Stimulated activated CD4-positive, alpha-beta T cell treated with anti-CD3 and anti-CD28 coated beads, Interleukin-12 subunit alpha, Interleukin-12 subunit beta, amount 100 ng/mL, for 24 hours (primary cell): ENCODE measurements around the gene EGR1.

Experiments used
- DNase-seq, 2 experiments: peaks; one replicate each; pipeline ENCODE4 v3.0.0-alpha.2; 2020; ENCODE audit warnings: low read depth in 2 of 2

The EGR1 gene

DNA sequence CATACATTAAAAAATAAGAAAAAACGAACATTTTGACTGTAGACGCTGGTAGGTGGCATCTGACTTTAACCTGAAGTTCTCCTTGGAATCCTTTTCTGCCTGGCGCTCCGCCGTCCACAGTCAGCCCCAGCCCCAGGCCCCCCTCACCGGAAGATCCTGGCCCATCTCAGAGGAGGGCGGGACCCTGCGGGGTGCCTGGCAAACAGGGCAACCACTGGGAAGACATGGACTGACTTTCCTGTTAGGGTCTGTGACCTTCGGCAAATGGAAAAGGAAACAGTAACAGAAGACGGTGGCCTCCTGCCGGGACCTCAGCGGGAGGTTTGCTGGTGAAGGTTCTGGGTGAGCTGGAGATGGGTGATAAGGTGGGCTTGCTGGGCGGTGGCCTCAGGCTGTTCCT lies 11.7 kb upstream of the EGR1 start:
- no peak for DNase-seq

DNA sequence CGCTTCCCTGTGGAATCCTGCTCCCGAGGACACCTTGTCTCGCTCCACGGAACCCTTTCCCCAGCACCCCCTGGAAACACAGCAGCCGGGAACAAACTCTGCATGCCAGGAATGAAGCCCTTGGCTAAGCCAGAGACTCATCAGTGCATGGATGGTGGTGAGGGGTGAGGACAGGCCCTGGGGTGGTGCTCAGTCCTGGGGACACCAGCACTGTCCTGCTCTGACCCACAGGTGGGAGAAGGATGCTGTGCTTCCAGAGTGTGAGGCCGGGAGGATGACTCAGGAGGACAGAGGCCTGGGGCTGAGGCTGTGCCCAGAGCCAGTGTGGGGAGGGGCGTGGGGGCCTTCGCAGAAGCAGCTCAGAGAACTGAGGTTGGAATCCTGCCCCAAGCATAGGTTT lies 11.2 kb upstream of the EGR1 start:
- DNase-seq: no peak

DNA sequence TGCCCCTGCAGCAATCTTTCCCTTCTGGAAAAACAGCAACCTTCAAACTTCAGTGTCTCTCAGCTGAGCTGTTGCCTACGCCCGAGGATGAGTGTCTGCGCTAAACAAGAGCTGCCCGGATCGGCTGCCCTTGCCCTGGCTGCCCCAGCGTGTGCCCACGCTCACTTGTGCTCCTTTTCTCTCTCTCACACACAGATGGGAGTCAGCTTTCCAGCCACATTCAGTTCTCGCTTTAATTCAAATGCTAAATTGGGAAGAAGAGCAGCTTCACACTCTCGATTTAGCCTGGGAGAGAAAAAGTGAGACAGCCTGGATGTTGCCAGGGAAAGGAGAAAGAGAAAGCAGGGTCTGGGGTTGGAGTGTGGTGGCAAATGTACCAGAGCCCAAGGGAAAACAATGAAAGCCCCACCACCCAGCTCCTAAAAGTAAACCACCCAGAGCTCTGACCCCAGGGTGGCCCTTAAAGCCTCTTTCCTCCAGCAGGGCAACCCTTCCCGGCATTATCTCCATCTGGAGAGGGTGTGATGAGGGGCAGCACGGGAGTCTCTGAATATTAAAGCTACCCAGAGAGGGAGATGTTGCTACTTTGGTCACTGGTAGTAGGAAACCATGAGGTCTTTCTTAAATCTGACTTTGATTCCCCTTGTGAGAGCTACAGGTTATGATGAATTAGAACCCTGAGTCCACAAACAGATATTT lies 9.9 kb upstream of the EGR1 start:
- DNase-seq: no peak

DNA sequence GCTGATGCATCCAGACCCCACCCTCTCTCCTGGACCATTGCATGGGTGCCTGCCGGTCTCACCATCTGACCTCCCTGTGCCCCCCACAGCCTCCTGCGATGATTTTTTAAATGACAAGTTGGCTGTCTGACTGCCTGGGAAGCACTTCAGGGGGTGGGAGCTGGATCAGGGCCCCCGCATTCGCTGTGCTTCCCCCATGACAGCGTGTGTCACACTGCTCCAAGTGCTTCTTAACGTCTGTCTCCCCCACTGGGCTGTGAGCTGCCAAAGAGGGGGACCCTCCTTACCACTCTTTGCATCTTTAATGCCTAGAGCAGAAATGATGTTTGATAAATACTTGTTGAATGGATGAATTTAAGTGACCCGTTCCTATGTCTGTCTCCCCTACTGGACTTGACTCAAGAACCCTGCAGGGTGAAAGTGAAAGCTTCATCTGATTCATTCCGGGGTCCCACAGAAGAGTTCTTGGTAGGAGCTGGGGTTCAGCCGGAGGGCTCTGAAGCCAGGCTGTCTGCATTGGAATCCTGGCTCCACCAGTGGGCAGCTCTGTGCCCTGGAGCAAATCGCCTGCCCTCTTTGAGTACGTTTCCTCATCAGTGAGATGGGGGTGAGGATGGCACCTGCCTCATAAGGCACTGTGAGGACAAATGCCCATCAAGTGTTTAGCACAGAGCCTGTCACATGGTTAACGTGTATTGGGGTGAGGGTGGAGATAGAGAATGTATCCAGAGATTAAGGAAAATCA lies 7.6 kb upstream of the EGR1 start:
- DNase-seq: no peak

DNA sequence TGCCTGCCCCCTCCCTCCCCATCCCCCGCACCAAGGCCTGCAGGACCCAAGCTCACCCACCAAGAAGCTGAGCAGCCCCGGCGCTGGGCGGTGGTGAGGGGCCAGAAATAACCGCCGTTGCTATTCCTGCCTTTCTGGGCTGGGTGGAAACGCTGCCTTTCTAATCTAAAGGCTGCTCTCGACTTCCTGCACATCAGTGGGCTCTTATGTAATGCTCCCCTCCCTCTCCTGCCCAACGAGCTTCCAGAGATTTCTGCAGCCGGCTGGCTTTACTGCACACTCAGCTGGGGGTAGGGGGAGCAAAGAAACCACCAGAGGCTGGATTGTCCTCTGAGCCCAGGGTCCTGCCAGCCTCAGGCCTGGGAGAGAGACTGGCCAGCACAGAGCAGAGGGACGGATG lies 6.9 kb upstream of the EGR1 start:
- DNase-seq: no peak

DNA sequence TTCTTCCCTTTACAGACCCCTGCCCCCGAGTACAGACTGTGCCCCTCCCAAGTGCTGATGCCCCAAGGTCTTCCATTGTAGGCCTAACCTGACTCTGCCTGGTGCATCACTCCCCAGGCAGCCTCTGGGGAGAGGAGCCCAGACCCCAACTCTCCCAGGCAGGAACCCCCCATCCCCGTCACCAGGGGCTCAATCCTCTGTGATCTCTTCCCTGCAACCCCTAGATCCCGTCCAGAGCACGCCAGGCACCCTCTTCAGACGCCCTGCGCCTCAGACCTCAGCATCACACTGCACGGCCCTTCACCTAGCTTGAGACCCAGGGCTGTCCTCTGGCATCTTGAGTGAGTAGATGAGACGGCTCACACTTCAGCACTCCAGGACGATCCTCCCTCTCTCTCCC lies 6.4 kb upstream of the EGR1 start:
- no peak for DNase-seq

DNA sequence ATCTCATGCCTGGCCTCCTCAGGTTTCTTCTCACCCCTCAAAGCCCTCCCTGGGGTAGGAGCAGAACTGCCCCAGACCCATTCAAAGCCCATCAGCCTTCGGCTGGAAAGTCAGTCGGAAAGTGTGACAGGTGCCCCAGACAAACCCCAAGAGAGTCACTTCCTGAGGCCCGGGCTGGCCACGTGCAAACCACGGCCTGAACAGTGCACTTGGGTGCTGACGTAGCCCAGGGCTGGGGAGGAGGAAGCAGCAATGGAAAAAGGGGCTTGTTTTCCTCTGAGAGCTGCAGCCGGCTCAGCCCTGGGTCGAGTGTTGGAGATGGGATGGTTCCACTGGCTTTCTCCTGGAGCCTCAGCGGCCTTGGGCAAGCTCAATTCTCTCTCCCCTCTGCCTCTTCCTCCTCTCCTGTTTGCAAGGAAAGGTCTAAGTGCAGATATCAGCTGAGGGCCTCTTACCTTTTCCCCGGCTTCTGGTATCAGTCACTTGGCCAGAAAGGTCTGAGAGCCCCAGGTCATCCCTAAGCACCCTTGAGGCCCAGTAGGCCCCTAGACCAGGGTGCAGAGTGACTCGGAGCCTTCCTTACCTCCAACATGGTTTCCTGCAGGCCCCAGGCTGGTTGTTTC lies 5.9 kb upstream of the EGR1 start:
- peak; percentile 71 to 84 for DNase-seq

DNA sequence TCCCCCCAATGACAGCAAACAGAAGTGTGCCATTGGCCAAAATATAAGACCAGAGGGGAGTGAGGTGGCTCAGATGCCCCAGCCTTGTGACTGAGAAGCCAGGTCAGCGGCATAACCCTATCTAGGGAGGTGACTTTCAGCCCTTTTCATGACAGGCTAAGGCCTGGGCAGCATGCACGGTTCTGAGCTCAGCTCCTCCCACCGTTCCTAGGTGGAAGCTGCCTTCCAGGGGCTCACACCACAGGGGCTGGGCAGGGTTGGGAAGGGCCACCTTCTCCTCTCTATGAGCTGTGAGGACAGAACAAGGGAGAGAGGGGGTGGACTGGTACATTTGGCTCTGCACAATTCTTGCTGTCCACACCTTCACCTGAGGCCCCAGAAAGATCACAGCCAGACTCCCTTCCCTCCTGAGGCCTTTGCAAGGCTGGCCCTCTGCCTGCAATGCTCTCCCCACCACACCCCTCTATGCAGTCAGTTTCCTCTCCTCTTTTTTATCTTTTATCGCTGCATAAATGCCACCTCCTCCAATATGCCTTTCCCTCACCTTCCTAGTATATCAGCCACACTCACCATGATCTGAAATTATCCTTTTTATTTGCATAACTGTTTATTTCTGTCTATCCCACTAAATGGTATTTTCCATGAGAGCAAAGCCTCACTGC lies 5.1 kb upstream of the EGR1 start:
- DNase-seq: no peak

DNA sequence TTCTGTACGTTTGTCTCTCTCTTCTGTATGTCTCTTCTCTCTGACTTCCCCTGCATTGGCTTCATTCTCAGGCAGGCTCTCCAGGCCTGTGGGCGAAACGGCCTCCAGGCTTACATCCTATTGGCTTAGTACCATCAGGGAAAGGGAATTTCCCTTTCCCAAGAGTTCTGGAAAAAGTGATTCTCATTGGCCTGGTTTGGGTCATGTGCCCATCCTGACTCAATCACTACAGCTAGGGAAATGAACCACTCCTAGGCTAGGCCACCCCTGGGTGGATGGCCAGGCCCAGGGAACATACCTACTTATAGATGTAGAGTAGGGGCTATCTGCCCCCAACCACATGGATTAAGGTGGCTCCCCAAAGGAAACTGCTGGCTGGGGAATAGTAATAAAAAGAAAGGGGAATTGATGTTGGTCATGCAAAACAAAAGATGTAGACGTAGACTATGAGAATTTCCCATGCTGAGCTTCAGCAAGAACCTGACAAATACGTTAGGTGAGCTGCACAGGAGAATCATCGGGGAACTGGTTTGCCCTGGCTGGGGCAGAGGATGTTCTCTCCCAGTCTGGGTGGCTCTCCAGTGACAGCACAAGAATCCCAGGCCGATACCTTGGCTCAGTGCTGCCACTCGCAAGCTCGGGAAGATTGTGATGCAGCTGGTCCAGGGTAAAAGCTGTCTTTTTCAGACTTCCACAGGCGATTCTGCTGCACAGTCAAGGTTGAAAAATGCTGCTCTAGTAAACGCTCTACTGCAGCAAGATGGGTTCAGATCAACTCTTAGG lies 3.7 kb upstream of the EGR1 start:
- no peak for DNase-seq

DNA sequence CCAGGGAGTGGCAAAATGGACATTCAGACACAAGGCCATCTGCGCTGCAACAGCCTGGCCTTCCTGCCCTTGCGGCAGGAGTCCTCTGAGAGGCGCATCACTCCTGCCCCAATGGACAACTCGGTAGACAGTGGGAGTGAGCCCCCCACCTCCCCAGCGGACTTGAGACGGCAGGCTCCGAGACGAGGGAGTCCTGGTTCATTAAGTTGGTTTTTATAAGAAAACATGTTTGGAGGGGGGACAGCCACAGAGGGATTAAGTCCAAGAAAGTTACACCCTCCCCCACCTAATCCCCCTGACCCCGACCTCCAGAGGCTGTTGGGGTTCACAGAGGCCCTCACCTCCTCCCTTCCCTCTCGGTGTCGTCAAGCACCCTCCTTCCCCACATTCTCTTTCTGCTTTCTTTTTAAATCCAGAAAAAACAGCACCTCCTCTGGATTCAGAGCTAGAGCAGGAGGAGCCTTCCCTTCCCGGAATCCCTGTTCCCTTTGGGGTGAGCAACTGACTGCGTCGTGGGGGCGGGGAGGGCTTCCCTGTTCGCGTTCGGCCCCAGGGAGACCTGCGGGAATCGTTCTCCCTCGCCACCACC lies 1.8 kb upstream of the EGR1 start:
- no peak for DNase-seq

DNA sequence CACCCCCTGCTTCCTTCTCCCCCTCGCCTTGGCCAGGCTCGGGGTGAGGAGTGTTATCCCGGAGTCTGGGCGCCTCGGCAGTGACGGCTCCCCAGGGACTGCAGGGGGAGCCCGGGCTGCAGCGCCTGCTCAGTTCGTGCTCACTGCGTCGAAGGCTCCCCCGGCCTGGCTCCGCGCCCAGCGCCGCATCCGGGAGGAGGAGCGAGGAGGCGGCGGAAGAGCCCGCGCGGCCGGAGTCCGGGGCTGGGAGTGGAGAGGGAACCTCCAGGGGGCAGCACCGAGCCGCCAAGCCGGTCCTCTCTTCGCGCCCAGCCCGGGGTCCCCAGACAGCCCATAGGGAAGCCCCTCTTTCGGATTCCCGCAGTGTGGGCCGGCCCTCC lies 1.3 kb upstream of the EGR1 start:
- DNase-seq: peak; percentile 86 to 88

DNA sequence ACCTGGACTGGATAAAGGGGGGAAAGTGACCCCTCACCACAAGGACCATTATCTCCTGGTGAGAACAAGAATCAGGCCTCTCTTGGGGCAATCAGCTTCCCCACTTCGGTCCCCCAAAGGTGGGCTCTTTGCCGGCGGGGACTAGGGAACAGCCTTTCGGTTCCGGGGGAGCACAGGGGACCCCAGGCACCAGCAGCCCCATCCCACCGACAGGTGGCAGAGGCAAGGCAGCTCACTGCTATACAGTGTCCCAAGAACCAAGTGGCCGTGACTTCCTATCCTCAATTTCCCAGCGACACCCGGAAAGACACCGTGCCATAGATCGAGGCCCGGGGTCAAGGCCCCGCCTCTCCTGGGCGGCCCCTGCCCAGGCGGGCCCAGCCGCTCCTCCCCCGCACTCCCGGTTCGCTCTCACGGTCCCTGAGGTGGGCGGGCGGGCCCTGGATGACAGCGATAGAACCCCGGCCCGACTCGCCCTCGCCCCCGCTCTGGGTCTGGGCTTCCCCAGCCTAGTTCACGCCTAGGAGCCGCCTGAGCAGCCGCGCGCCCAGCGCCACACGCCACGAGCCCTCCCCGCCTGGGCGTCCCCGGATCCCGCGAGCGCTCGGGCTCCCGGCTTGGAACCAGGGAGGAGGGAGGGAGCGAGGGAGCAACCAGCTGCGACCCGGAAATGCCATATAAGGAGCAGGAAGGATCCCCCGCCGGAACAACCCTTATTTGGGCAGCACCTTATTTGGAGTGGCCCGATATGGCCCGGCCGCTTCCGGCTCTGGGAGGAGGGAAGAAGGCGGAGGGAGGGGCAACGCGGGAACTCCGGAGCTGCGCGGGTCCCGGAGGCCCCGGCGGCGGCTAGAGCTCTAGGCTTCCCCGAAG lies 655 bp upstream of the EGR1 start:
- DNase-seq: peak; percentile 93 to 95

DNA sequence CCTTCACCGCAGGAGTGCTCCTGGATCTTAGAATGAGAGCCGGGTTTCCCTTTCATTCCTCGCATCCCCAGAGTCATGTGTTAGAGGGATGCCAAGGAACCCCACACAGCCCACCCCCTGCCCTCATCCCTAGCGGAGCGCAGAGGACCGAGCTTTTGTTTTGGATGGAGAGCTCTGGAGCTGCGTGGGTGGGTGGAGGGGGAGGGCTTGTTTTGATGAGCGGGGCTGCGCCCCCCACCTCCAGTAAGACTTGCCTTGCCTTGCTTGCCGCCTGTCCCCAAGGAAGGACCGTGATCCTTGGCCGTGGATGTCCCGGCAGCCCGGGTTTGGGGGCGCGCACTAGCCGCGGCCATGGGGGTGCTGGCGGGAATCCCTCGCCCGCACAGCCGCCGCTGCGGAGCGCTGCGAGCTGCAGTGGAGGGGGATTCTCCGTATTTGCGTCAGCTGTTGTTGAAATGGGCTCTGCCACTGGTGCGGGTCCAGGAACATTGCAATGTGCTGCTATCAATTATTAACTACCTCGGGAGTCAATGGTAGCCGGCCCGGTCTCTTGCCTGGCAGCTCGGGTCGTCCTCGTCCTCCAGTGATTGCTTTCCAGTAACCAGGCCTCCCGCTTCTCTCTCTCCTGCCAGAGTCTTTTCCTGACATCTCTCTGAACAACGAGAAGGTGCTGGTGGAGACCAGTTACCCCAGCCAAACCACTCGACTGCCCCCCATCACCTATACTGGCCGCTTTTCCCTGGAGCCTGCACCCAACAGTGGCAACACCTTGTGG lies 1.0 kb downstream of the EGR1 start:
- DNase-seq: no peak

DNA sequence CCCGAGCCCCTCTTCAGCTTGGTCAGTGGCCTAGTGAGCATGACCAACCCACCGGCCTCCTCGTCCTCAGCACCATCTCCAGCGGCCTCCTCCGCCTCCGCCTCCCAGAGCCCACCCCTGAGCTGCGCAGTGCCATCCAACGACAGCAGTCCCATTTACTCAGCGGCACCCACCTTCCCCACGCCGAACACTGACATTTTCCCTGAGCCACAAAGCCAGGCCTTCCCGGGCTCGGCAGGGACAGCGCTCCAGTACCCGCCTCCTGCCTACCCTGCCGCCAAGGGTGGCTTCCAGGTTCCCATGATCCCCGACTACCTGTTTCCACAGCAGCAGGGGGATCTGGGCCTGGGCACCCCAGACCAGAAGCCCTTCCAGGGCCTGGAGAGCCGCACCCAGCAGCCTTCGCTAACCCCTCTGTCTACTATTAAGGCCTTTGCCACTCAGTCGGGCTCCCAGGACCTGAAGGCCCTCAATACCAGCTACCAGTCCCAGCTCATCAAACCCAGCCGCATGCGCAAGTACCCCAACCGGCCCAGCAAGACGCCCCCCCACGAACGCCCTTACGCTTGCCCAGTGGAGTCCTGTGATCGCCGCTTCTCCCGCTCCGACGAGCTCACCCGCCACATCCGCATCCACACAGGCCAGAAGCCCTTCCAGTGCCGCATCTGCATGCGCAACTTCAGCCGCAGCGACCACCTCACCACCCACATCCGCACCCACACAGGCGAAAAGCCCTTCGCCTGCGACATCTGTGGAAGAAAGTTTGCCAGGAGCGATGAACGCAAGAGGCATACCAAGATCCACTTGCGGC lies 1.8 kb downstream of the EGR1 start:
- DNase-seq: no peak

DNA sequence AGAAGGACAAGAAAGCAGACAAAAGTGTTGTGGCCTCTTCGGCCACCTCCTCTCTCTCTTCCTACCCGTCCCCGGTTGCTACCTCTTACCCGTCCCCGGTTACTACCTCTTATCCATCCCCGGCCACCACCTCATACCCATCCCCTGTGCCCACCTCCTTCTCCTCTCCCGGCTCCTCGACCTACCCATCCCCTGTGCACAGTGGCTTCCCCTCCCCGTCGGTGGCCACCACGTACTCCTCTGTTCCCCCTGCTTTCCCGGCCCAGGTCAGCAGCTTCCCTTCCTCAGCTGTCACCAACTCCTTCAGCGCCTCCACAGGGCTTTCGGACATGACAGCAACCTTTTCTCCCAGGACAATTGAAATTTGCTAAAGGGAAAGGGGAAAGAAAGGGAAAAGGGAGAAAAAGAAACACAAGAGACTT lies 2.4 kb downstream of the EGR1 start:
- no peak for DNase-seq

DNA sequence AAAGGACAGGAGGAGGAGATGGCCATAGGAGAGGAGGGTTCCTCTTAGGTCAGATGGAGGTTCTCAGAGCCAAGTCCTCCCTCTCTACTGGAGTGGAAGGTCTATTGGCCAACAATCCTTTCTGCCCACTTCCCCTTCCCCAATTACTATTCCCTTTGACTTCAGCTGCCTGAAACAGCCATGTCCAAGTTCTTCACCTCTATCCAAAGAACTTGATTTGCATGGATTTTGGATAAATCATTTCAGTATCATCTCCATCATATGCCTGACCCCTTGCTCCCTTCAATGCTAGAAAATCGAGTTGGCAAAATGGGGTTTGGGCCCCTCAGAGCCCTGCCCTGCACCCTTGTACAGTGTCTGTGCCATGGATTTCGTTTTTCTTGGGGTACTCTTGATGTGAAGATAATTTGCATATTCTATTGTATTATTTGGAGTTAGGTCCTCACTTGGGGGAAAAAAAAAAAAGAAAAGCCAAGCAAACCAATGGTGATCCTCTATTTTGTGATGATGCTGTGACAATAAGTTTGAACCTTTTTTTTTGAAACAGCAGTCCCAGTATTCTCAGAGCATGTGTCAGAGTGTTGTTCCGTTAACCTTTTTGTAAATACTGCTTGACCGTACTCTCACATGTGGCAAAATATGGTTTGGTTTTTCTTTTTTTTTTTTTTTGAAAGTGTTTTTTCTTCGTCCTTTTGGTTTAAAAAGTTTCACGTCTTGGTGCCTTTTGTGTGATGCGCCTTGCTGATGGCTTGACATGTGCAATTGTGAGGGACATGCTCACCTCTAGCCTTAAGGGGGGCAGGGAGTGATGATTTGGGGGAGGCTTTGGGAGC lies 3.1 kb downstream of the EGR1 start:
- no peak for DNase-seq

DNA sequence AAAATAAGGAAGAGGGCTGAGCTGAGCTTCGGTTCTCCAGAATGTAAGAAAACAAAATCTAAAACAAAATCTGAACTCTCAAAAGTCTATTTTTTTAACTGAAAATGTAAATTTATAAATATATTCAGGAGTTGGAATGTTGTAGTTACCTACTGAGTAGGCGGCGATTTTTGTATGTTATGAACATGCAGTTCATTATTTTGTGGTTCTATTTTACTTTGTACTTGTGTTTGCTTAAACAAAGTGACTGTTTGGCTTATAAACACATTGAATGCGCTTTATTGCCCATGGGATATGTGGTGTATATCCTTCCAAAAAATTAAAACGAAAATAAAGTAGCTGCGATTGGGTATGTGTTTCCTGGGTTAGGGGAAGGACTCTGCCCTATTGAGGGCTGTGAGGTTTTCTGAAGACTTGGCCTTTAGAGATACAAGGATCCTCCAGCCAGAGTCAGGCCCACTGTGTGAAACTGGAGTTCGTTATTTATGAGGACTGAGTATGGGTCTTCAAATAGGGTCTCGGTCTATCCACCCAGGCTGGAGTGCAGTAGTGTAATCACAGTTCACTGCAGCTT lies 3.8 kb downstream of the EGR1 start:
- no peak for DNase-seq
